HG02759 (cell line): ENCODE measurements around the gene LRRC37B.
"Not testable (repeated sequence)": the region's sequence is repeated elsewhere in the genome, so short reads cannot be mapped to it uniquely, and the experiment has no call there.

ENCODE experiments used
- ATAC-seq: cut with Tn5 transposase; IDR thresholded peaks from one replicate; pipeline ENCODE4 v1.9.1; 2021; ENCODE audit warnings: mild to moderate bottlenecking, moderate library complexity; ENCODE audit not compliant: unreplicated experiment

Gene LRRC37B

GRCh38 chr17:32041306-32041875 lies 34.2 kb downstream of the LRRC37B start:
- not testable (repeated sequence) for ATAC-seq

GRCh38 chr17:32042266-32042665 lies 35.1 kb downstream of the LRRC37B start:
- ATAC-seq = not testable (repeated sequence)

- ATAC-seq = not testable (repeated sequence)
Measured at GRCh38 chr17:32045611-32046010, 38.4 kb downstream of the LRRC37B start.

- not testable (repeated sequence) for ATAC-seq
Measured at GRCh38 chr17:32047663-32048062, 40.5 kb downstream of the LRRC37B start.

- not testable (repeated sequence) for ATAC-seq
Measured at GRCh38 chr17:32054985-32055384, 47.8 kb downstream of the LRRC37B start.

GRCh38 chr17:32055425-32055824 lies 48.2 kb downstream of the LRRC37B start:
- not testable (repeated sequence) for ATAC-seq

GRCh38 chr17:32056500-32056899 lies 49.3 kb downstream of the LRRC37B start:
- ATAC-seq = not testable (repeated sequence)

GRCh38 chr17:32057460-32058105 lies 50.4 kb downstream of the LRRC37B start:
- ATAC-seq = not testable (repeated sequence)

GRCh38 chr17:32060695-32061094 lies 53.5 kb downstream of the LRRC37B start:
- not testable (repeated sequence) for ATAC-seq

- not testable (repeated sequence) for ATAC-seq
Measured at GRCh38 chr17:32061840-32062239, 54.7 kb downstream of the LRRC37B start.

GRCh38 chr17:32064091-32064490 lies 56.9 kb downstream of the LRRC37B start:
- not testable (repeated sequence) for ATAC-seq

- ATAC-seq = not testable (repeated sequence)
Measured at GRCh38 chr17:32066123-32066680, 59.0 kb downstream of the LRRC37B start.

- peak; percentile 77 for ATAC-seq
Measured at GRCh38 chr17:32066863-32067642, 59.9 kb downstream of the LRRC37B start.

GRCh38 chr17:32069067-32069466 lies 61.9 kb downstream of the LRRC37B start:
- ATAC-seq = not testable (repeated sequence)

GRCh38 chr17:32071961-32072360 lies 64.8 kb downstream of the LRRC37B start:
- ATAC-seq = not testable (repeated sequence)

GRCh38 chr17:32073131-32073530 lies 65.9 kb downstream of the LRRC37B start:
- not testable (repeated sequence) for ATAC-seq

GRCh38 chr17:32079753-32080152 lies 72.6 kb downstream of the LRRC37B start:
- peak; percentile 75 for ATAC-seq

- not testable (repeated sequence) for ATAC-seq
Measured at GRCh38 chr17:32083550-32083979, 76.4 kb downstream of the LRRC37B start.

GRCh38 chr17:32084003-32084941 lies 77.1 kb downstream of the LRRC37B start:
- not testable (repeated sequence) for ATAC-seq
